Muscle layer of colon (tissue), 2 donors: ENCODE data around the gene OR5M11.

Experiments
- H3K27ac ChIP-seq: one replicate; pipeline ENCODE4 v1.7.0; 2013; ENCODE audit warnings: low read depth, mild to moderate bottlenecking, low read length, moderate library complexity
- H3K27me3 ChIP-seq, 2 donors: one replicate each; pipeline ENCODE4 v1.7.0; 2013; ENCODE audit warnings: low read length in 2 of 2, mild to moderate bottlenecking in 2 of 2; ENCODE audit not compliant: insufficient read depth in 2 of 2, control insufficient read depth in 1 of 2
- H3K36me3 ChIP-seq: one replicate; pipeline ENCODE4 v1.7.0; 2013; ENCODE audit warnings: mild to moderate bottlenecking, low read length; ENCODE audit not compliant: insufficient read depth
- H3K4me1 ChIP-seq: one replicate; pipeline ENCODE4 v1.7.0; 2013; ENCODE audit warnings: mild to moderate bottlenecking, low read length; ENCODE audit not compliant: insufficient read depth
- H3K4me3 ChIP-seq, 2 donors: one replicate each; pipeline ENCODE4 v1.7.0; 2013; ENCODE audit warnings: low read length in 2 of 2, low read depth in 1 of 2, mild to moderate bottlenecking in 1 of 2, moderate library complexity in 1 of 2
- H3K9ac ChIP-seq: one replicate; pipeline ENCODE4 v1.7.0; 2013; ENCODE audit warnings: low read length
- H3K9me3 ChIP-seq: one replicate; pipeline ENCODE4 v1.7.0; 2013; ENCODE audit warnings: mild to moderate bottlenecking, low read length
- donor health status: abdominal sarcoma.
- donor health status: Adenocarcinoma of cecum.

OR5M11 gene

DNA sequence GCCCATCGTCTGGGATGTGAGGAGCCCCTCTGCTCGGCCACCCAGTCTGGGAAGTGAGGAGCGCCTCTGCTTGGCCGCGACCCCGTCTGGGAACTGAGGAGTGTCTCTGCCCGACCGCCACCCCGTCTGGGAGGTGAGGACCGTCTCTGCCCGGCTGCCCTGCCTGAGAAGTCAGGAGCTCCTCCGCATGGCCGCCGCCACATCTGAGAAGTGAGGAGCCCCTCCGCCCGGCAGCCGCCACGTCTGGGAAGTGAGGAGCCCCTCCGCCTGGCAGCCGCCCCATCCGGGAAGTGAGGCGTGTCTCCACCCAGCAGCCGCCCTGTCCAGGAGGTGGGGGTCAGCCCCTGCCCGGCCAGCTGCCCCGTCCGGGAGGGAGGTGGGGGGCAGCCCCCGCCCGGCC is 46.0 kb downstream of the OR5M11 start:
- Histone ChIP-seq H3K36me3 (no peaks in the 10 kb centered on the region), H3K4me3 (no peak overlapping the region), H3K9me3 (no peaks in the 10 kb centered on the region)

DNA sequence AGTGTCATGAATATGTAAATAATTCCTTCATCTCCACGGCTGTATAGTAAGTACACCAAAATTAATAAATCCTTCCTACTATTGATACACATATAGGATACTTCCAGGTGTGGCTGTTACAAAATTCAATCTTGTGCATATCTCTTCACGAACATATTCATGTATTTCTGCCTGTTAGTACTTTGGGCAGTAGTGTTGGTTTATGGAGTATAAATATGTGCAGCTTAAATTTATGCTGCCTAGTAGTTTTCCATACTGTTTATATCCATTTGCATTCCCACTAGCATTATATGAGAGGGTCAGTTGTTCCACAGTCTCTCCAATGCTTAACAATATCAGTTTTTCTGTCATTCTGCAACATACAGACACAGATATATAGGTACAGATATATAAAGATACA is 47.9 kb downstream of the OR5M11 start:
- Histone ChIP-seq H3K36me3 (no peaks in the 10 kb centered on the region), H3K9me3 (no peaks in the 10 kb centered on the region), H3K27me3 (no peaks in the 10 kb centered on the region), H3K4me1 (no peaks in the 10 kb centered on the region), H3K9ac (no peak overlapping the region), H3K4me3 (no peak overlapping the region), H3K27ac (no peak overlapping the region)

More for the DNA sequence above, 46.0 kb downstream of the OR5M11 start:
- no peak overlapping the region for H3K9ac ChIP-seq
- no peak overlapping the region for H3K27ac ChIP-seq
- no peaks in the 10 kb centered on the region for H3K4me1 ChIP-seq
- no peaks in the 10 kb centered on the region for H3K27me3 ChIP-seq
